ENCODE measurements around the gene CACHD1. TPM values are rescaled to one million over a fixed set of nuclear protein-coding genes. Genes with fewer than 3 reads are reported as not detected.

CACHD1 gene
- total RNA-seq, 1 donor from 2014 or later = 44.6 TPM

- no peak for TF ChIP-seq CTCF (conservative IDR thresholded peaks at IDR 0.05)
- no peak for DNase-seq (ENCODE audit: extremely low spot score, unreplicated experiment)
- no peak overlapping the region for H3K27ac Mint-ChIP-seq
These were observed 43.2 kb upstream of the CACHD1 start for GRCh38 chr1:64426681-64427080.

GRCh38 chr1:64427879-64428278 is 42.0 kb upstream of the CACHD1 start:
- no peaks in the 10 kb centered on the region for H3K4me1 Mint-ChIP-seq (ENCODE audit: unreplicated experiment)
- H3K27ac Mint-ChIP-seq = no peak overlapping the region
- no peak for TF ChIP-seq CTCF (conservative IDR thresholded peaks at IDR 0.05)
- peaks cover 8% of the 10 kb centered on the region for H3K9me3 Mint-ChIP-seq
- DNase-seq (ENCODE audit: extremely low spot score, unreplicated experiment) = no peak
- no peak overlapping the region for H3K4me3 Mint-ChIP-seq
- no peaks in the 10 kb centered on the region for H3K36me3 Mint-ChIP-seq
- H3K27me3 Mint-ChIP-seq = no peaks in the 10 kb centered on the region

More at GRCh38 chr1:64426681-64427080, 43.2 kb upstream of the CACHD1 start:
- Mint-ChIP-seq H3K36me3 (no peaks in the 10 kb centered on the region), H3K4me3 (no peak overlapping the region), H3K9me3 (peaks cover 8% of the 10 kb centered on the region), H3K27me3 (no peaks in the 10 kb centered on the region), H3K4me1 (ENCODE audit: unreplicated experiment) (no peaks in the 10 kb centered on the region)

- Mint-ChIP-seq H3K9me3 (no peaks in the 10 kb centered on the region), H3K4me3 (no peak overlapping the region), H3K27ac (no peak overlapping the region), H3K27me3 (peaks cover 4% of the 10 kb centered on the region), H3K36me3 (no peaks in the 10 kb centered on the region), H3K4me1 (ENCODE audit: unreplicated experiment) (peaks cover 8% of the 10 kb centered on the region)
- no peak for TF ChIP-seq CTCF (conservative IDR thresholded peaks at IDR 0.05)
- DNase-seq (ENCODE audit: extremely low spot score, unreplicated experiment) = no peak
These were observed 36.6 kb upstream of the CACHD1 start for GRCh38 chr1:64433308-64433707.

- Mint-ChIP-seq H3K9me3 (no peaks in the 10 kb centered on the region), H3K36me3 (no peaks in the 10 kb centered on the region), H3K27me3 (peaks cover 4% of the 10 kb centered on the region), H3K27ac (no peak overlapping the region), H3K4me1 (ENCODE audit: unreplicated experiment) (peaks cover 8% of the 10 kb centered on the region), H3K4me3 (no peak overlapping the region)
- TF ChIP-seq CTCF (conservative IDR thresholded peaks at IDR 0.05) = no peak
- DNase-seq (ENCODE audit: extremely low spot score, unreplicated experiment) = no peak
These were observed 36.2 kb upstream of the CACHD1 start for GRCh38 chr1:64433747-64434146.

- no peaks in the 10 kb centered on the region for H3K9me3 Mint-ChIP-seq
- no peak for TF ChIP-seq CTCF (conservative IDR thresholded peaks at IDR 0.05)
- H3K36me3 Mint-ChIP-seq = no peaks in the 10 kb centered on the region
- DNase-seq (ENCODE audit: extremely low spot score, unreplicated experiment) = no peak
- peaks cover 4% of the 10 kb centered on the region for H3K27me3 Mint-ChIP-seq
- peaks cover 8% of the 10 kb centered on the region for H3K4me1 Mint-ChIP-seq (ENCODE audit: unreplicated experiment)
- H3K4me3 Mint-ChIP-seq = no peak overlapping the region
- H3K27ac Mint-ChIP-seq = no peak overlapping the region
These were observed 34.9 kb upstream of the CACHD1 start for GRCh38 chr1:64435000-64435399.

- Mint-ChIP-seq H3K9me3 (no peaks in the 10 kb centered on the region), H3K4me1 (ENCODE audit: unreplicated experiment) (peaks cover 8% of the 10 kb centered on the region), H3K27ac (no peak overlapping the region), H3K4me3 (no peak overlapping the region), H3K36me3 (no peaks in the 10 kb centered on the region), H3K27me3 (peaks cover 4% of the 10 kb centered on the region)
- no peak for TF ChIP-seq CTCF (conservative IDR thresholded peaks at IDR 0.05)
- DNase-seq (ENCODE audit: extremely low spot score, unreplicated experiment) = no peak
These were observed 32.5 kb upstream of the CACHD1 start for GRCh38 chr1:64437453-64437852.
